ENCODE measurements around the gene TMEM43.
"Not testable (repeated sequence)": the region's sequence is repeated elsewhere in the genome, so short reads cannot be mapped to it uniquely, and the experiment has no call there.

The TMEM43 gene

GRCh38 chr3:14113965-14114635 is 10.8 kb upstream of the TMEM43 start:
- Histone ChIP-seq H3K9me3 (ENCODE audit: control insufficient read depth, low read depth, low read length) (no peaks in the 10 kb centered on the region), H3K36me3 (ENCODE audit: control insufficient read depth, low read depth, low read length) (peaks cover 36% of the 10 kb centered on the region), H3K27ac (ENCODE audit: low read length) (no peak overlapping the region), H3K27me3 (ENCODE audit: control insufficient read depth, insufficient read depth, low read length) (no peaks in the 10 kb centered on the region), H3K9ac (ENCODE audit: low read length) (no peak overlapping the region), H3K4me3 (ENCODE audit: low read length) (no peak overlapping the region), H3K4me1 (ENCODE audit: control insufficient read depth, low read depth, low read length) (no peaks in the 10 kb centered on the region)

GRCh38 chr3:14117468-14118399 is 7.1 kb upstream of the TMEM43 start:
- no peaks in the 10 kb centered on the region for H3K27me3 ChIP-seq (ENCODE audit: control insufficient read depth, insufficient read depth, low read length)

GRCh38 chr3:14118400-14119381 is 6.2 kb upstream of the TMEM43 start:
- Histone ChIP-seq H3K36me3 (ENCODE audit: control insufficient read depth, low read depth, low read length) (peaks cover 28% of the 10 kb centered on the region), H3K4me3 (ENCODE audit: low read length) (no peak overlapping the region), H3K27ac (ENCODE audit: low read length) (no peak overlapping the region), H3K4me1 (ENCODE audit: control insufficient read depth, low read depth, low read length) (peaks cover 17% of the 10 kb centered on the region), H3K9ac (ENCODE audit: low read length) (no peak overlapping the region), H3K27me3 (ENCODE audit: control insufficient read depth, insufficient read depth, low read length) (no peaks in the 10 kb centered on the region), H3K9me3 (ENCODE audit: control insufficient read depth, low read depth, low read length) (no peaks in the 10 kb centered on the region)

More at GRCh38 chr3:14117468-14118399, 7.1 kb upstream of the TMEM43 start:
- Histone ChIP-seq H3K36me3 (ENCODE audit: control insufficient read depth, low read depth, low read length) (peaks cover 33% of the 10 kb centered on the region), H3K27ac (ENCODE audit: low read length) (no peak overlapping the region), H3K4me1 (ENCODE audit: control insufficient read depth, low read depth, low read length) (peaks cover 8% of the 10 kb centered on the region), H3K4me3 (ENCODE audit: low read length) (no peak overlapping the region), H3K9me3 (ENCODE audit: control insufficient read depth, low read depth, low read length) (no peaks in the 10 kb centered on the region), H3K9ac (ENCODE audit: low read length) (no peak overlapping the region)

- H3K27me3 ChIP-seq (ENCODE audit: control insufficient read depth, insufficient read depth, low read length) = no peaks in the 10 kb centered on the region
- no peak overlapping the region for H3K27ac ChIP-seq (ENCODE audit: low read length)
- H3K9ac ChIP-seq (ENCODE audit: low read length) = no peak overlapping the region
- peaks cover 20% of the 10 kb centered on the region for H3K36me3 ChIP-seq (ENCODE audit: control insufficient read depth, low read depth, low read length)
- H3K4me1 ChIP-seq (ENCODE audit: control insufficient read depth, low read depth, low read length) = peaks cover 20% of the 10 kb centered on the region
- no peaks in the 10 kb centered on the region for H3K9me3 ChIP-seq (ENCODE audit: control insufficient read depth, low read depth, low read length)
- no peak overlapping the region for H3K4me3 ChIP-seq (ENCODE audit: low read length)
Measured at GRCh38 chr3:14119651-14120050, 5.2 kb upstream of the TMEM43 start.

- Histone ChIP-seq H3K4me3 (ENCODE audit: low read length) (no peak overlapping the region), H3K9me3 (ENCODE audit: control insufficient read depth, low read depth, low read length) (no peaks in the 10 kb centered on the region), H3K9ac (ENCODE audit: low read length) (no peak overlapping the region), H3K27me3 (ENCODE audit: control insufficient read depth, insufficient read depth, low read length) (no peaks in the 10 kb centered on the region), H3K36me3 (ENCODE audit: control insufficient read depth, low read depth, low read length) (peaks cover 16% of the 10 kb centered on the region), H3K4me1 (ENCODE audit: control insufficient read depth, low read depth, low read length) (peaks cover 20% of the 10 kb centered on the region), H3K27ac (ENCODE audit: low read length) (no peak overlapping the region)
Measured at GRCh38 chr3:14120111-14120920, 4.5 kb upstream of the TMEM43 start.

- H3K4me3 ChIP-seq (ENCODE audit: low read length); H3K36me3 ChIP-seq (ENCODE audit: control insufficient read depth, low read depth, low read length); H3K9me3 ChIP-seq (ENCODE audit: control insufficient read depth, low read depth, low read length); H3K9ac ChIP-seq (ENCODE audit: low read length); H3K27me3 ChIP-seq (ENCODE audit: control insufficient read depth, insufficient read depth, low read length); H3K27ac ChIP-seq (ENCODE audit: low read length): not testable (repeated sequence)
- peaks cover 20% of the 10 kb centered on the region for H3K4me1 ChIP-seq (ENCODE audit: control insufficient read depth, low read depth, low read length)
Measured at GRCh38 chr3:14120921-14121448, 3.9 kb upstream of the TMEM43 start.

GRCh38 chr3:14121859-14122258 is 3.0 kb upstream of the TMEM43 start:
- Histone ChIP-seq H3K4me1 (ENCODE audit: control insufficient read depth, low read depth, low read length) (peaks cover 23% of the 10 kb centered on the region), H3K9me3 (ENCODE audit: control insufficient read depth, low read depth, low read length) (no peaks in the 10 kb centered on the region), H3K27ac (ENCODE audit: low read length) (no peak overlapping the region), H3K9ac (ENCODE audit: low read length) (no peak overlapping the region), H3K27me3 (ENCODE audit: control insufficient read depth, insufficient read depth, low read length) (no peaks in the 10 kb centered on the region), H3K4me3 (ENCODE audit: low read length) (no peak overlapping the region), H3K36me3 (ENCODE audit: control insufficient read depth, low read depth, low read length) (peaks cover 4% of the 10 kb centered on the region)

GRCh38 chr3:14122301-14122700 is 2.6 kb upstream of the TMEM43 start:
- Histone ChIP-seq H3K4me1 (ENCODE audit: control insufficient read depth, low read depth, low read length) (peaks cover 23% of the 10 kb centered on the region), H3K4me3 (ENCODE audit: low read length) (no peak overlapping the region)

GRCh38 chr3:14123308-14124222 is 1.3 kb upstream of the TMEM43 start:
- Histone ChIP-seq H3K27me3 (ENCODE audit: control insufficient read depth, insufficient read depth, low read length) (no peaks in the 10 kb centered on the region), H3K9me3 (ENCODE audit: control insufficient read depth, low read depth, low read length) (no peaks in the 10 kb centered on the region), H3K9ac (ENCODE audit: low read length) (peak overlapping the region; percentile 81), H3K36me3 (ENCODE audit: control insufficient read depth, low read depth, low read length) (peaks cover 5% of the 10 kb centered on the region), H3K4me1 (ENCODE audit: control insufficient read depth, low read depth, low read length) (peaks cover 23% of the 10 kb centered on the region), H3K27ac (ENCODE audit: low read length) (no peak overlapping the region), H3K4me3 (ENCODE audit: low read length) (peak overlapping the region; percentile 92)

More at GRCh38 chr3:14122301-14122700, 2.6 kb upstream of the TMEM43 start:
- Histone ChIP-seq H3K27me3 (ENCODE audit: control insufficient read depth, insufficient read depth, low read length) (no peaks in the 10 kb centered on the region), H3K9me3 (ENCODE audit: control insufficient read depth, low read depth, low read length) (no peaks in the 10 kb centered on the region), H3K36me3 (ENCODE audit: control insufficient read depth, low read depth, low read length) (peaks cover 4% of the 10 kb centered on the region), H3K9ac (ENCODE audit: low read length) (no peak overlapping the region), H3K27ac (ENCODE audit: low read length) (no peak overlapping the region)

- Histone ChIP-seq H3K9ac (ENCODE audit: low read length) (peak overlapping the region; percentile 81), H3K9me3 (ENCODE audit: control insufficient read depth, low read depth, low read length) (no peaks in the 10 kb centered on the region), H3K4me1 (ENCODE audit: control insufficient read depth, low read depth, low read length) (peaks cover 23% of the 10 kb centered on the region), H3K27me3 (ENCODE audit: control insufficient read depth, insufficient read depth, low read length) (no peaks in the 10 kb centered on the region), H3K36me3 (ENCODE audit: control insufficient read depth, low read depth, low read length) (peaks cover 9% of the 10 kb centered on the region), H3K27ac (ENCODE audit: low read length) (peak overlapping the region; percentile 18), H3K4me3 (ENCODE audit: low read length) (peak overlapping the region; percentile 92)
Measured at GRCh38 chr3:14124223-14124614, 633 bp upstream of the TMEM43 start.
